D721Med (cell line): ENCODE data around the gene IRX4.

Source experiments
- DNase-seq: peaks from one replicate; pipeline ENCODE4 v3.0.0; 2011; ENCODE audit warnings: low spot score; ENCODE audit not compliant: insufficient read length
- FAIRE-seq: peaks from 2 replicates; lab custom pipeline; 2011; peaks lifted over from hg19 to GRCh38; lab: Jason Lieb, UNC
- TF ChIP-seq, protein P1 (sequence below): IDR thresholded peaks from 2 replicates; pipeline ENCODE4 v1.5.1; 2012; ENCODE audit warnings: mild to moderate bottlenecking, control low read depth; ENCODE audit not compliant: insufficient read depth; ENCODE audit errors: missing control alignments

Gene IRX4

DNA sequence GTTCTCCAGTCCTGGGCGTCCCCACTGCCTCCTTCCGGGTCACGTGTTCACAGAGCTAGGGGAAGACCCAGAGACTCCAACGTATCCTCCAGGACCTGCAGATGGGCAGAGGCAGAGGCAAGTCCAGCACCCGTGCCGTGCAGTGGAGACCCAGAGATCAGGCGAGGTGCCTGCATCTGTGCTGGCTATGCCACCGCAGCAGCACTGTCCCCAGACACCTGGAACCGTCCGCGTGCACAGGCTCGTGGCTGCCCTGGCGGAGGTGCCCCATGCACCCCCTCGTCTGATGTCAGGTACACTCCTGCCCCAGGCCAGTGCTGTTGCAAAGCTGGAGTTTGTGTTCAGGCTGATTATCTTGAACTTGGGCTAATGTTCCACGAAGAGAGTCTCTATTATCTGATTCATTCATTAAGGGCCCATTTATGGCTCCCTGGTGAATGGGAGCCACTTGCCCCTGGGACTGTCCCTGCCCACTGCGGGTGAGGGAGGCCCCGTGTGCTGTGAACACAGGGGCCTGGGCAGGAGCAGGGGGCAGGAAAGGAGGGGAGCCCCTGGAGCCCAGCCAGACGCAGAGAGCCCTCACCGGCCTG is 13.7 kb downstream of the IRX4 start:
- no peak for DNase-seq
- TF ChIP-seq, protein P1, sequence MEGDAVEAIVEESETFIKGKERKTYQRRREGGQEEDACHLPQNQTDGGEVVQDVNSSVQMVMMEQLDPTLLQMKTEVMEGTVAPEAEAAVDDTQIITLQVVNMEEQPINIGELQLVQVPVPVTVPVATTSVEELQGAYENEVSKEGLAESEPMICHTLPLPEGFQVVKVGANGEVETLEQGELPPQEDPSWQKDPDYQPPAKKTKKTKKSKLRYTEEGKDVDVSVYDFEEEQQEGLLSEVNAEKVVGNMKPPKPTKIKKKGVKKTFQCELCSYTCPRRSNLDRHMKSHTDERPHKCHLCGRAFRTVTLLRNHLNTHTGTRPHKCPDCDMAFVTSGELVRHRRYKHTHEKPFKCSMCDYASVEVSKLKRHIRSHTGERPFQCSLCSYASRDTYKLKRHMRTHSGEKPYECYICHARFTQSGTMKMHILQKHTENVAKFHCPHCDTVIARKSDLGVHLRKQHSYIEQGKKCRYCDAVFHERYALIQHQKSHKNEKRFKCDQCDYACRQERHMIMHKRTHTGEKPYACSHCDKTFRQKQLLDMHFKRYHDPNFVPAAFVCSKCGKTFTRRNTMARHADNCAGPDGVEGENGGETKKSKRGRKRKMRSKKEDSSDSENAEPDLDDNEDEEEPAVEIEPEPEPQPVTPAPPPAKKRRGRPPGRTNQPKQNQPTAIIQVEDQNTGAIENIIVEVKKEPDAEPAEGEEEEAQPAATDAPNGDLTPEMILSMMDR, result no peak

GRCh38 chr5:1867815-1868143 is 14.9 kb downstream of the IRX4 start:
- FAIRE-seq, result no peak
- DNase-seq, result no peak
- TF ChIP-seq, protein P1, result no peak

More for the DNA sequence above, 13.7 kb downstream of the IRX4 start:
- FAIRE-seq, result no peak

- TF ChIP-seq, protein P1, result no peak
- FAIRE-seq, result no peak
- DNase-seq, result no peak
Measured at GRCh38 chr5:1867114-1867814, 15.5 kb downstream of the IRX4 start.

DNA sequence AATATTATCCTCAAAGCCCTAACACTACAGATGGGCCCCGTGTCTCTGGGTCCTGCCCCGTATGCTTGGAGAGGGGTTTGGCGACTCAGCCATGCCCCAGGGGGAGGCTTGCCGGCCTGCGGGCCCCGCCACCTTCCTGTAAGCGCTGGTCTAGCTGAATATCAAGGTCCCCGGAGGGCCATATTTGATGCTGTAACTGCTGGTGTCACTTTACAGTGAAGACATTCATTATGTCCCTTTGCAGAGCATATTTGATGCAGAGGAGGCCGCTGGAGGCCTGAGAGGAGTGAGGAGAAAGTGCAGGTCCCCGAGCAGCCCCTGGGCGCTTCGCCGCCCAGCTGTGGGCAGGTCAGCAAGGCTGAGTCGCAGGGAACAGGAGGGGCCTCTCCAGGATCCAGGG is 16.8 kb downstream of the IRX4 start:
- no peak for DNase-seq
- TF ChIP-seq, protein P1, result no peak
- FAIRE-seq, result no peak

GRCh38 chr5:1865486-1865885 is 17.2 kb downstream of the IRX4 start:
- no peak for FAIRE-seq
- TF ChIP-seq, protein P1, result no peak
- no peak for DNase-seq

- TF ChIP-seq, protein P1, result no peak
- no peak for DNase-seq
- no peak for FAIRE-seq
Measured at GRCh38 chr5:1864896-1865440, 17.8 kb downstream of the IRX4 start.

DNA sequence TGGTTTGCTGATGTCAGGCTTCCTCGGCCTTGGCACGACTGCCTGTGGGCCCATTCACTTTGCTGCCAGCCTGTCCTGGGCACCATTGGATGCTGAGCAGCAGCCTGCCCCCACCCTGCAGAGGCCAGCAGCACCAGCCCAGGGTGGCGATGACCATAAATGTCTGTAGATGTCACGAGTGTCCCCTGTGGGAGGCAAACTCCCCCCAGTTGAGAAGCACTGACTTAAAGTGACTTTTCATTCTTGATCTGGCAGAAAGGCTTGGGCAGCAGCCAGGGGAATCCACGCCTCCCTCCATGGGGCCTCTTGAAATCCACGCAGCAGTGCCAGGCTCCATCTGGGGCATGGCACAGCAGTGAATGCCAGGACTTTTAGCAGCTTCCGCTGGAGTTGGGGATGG is 21.8 kb downstream of the IRX4 start:
- no peak for DNase-seq
- TF ChIP-seq, protein P1, result no peak
- FAIRE-seq, result no peak
